Retinal pigment epithelial cell (primary cell): ENCODE results near the gene TOP2B.

ENCODE experiments used
- DNase-seq: peaks from one replicate; pipeline ENCODE4 v3.0.0-alpha.2; 2010; ENCODE audit warnings: low read depth
- H3K4me3 ChIP-seq: 2 replicates; pipeline ENCODE4 v1.5.1; 2011; ENCODE audit warnings: mild to moderate bottlenecking, low read length, control low read depth, moderate library complexity
- TF ChIP-seq, protein P1 (sequence below): conservative IDR thresholded peaks from 2 replicates; pipeline ENCODE4 v1.5.1; 2011; ENCODE audit warnings: low read depth, low read length, control low read depth, inconsistent platforms

TOP2B gene

DNA sequence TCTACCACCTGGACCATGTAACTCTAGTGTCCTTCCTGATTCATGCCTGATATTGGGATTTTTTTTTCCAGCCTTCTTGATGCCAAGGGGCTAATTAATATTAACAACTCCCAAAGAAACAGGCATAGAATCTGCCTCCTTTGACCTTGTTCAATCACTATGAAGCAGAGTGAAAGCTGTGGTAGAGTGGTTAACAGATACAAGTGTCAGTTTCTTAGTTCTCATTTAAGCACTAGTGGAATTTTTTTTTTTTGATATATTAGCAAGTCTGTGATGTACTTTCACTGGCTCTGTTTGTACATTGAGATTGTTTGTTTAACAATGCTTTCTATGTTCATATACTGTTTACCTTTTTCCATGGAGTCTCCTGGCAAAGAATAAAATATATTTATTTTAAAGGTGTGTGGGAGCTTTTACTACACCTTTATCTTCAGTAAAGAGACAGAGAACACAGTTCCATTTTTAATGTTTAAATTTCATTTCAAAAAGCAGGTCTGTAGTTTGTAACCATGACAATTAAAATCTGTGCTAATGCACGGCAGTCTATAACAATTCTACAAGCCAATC lies 67.1 kb downstream of the TOP2B start:
- DNase-seq: no peak
- TF ChIP-seq, protein P1, sequence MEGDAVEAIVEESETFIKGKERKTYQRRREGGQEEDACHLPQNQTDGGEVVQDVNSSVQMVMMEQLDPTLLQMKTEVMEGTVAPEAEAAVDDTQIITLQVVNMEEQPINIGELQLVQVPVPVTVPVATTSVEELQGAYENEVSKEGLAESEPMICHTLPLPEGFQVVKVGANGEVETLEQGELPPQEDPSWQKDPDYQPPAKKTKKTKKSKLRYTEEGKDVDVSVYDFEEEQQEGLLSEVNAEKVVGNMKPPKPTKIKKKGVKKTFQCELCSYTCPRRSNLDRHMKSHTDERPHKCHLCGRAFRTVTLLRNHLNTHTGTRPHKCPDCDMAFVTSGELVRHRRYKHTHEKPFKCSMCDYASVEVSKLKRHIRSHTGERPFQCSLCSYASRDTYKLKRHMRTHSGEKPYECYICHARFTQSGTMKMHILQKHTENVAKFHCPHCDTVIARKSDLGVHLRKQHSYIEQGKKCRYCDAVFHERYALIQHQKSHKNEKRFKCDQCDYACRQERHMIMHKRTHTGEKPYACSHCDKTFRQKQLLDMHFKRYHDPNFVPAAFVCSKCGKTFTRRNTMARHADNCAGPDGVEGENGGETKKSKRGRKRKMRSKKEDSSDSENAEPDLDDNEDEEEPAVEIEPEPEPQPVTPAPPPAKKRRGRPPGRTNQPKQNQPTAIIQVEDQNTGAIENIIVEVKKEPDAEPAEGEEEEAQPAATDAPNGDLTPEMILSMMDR: no peak
- H3K4me3 ChIP-seq: no peak overlapping the region

DNA sequence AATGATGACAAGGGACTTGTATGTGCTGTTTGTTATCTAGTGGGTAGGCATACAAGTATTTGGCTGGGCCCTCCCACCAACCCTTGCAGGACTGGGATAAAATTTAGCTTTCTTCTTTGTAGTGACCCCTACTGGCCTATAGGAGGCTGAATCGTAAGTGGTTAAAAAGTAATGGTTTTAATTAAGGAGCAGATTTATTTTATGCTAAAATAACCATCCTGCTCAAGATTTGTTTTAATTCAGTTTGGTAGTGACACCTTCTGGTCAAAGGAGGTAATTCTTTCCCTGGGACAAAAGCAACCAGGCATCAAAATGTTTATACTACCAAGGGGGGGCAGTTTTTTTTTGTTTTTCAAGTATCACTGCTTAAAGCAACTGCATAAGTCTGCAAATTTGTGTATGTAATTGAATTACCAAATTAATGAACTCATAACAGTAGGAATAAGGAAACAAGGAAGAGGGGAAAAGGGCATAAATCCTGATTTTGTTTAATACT lies 70.7 kb downstream of the TOP2B start:
- TF ChIP-seq, protein P1: peak; percentile 75
- peak; percentile 58 for DNase-seq
- H3K4me3 ChIP-seq: no peak overlapping the region

- TF ChIP-seq, protein P1: no peak
- H3K4me3 ChIP-seq: no peak overlapping the region
- no peak for DNase-seq
These were observed 71.7 kb downstream of the TOP2B start for GRCh38 chr3:25593001-25593400.

GRCh38 chr3:25592510-25592968 lies 72.2 kb downstream of the TOP2B start:
- peak; percentile 58 for DNase-seq
- no peak overlapping the region for H3K4me3 ChIP-seq
- TF ChIP-seq, protein P1: peak; percentile 65

DNA sequence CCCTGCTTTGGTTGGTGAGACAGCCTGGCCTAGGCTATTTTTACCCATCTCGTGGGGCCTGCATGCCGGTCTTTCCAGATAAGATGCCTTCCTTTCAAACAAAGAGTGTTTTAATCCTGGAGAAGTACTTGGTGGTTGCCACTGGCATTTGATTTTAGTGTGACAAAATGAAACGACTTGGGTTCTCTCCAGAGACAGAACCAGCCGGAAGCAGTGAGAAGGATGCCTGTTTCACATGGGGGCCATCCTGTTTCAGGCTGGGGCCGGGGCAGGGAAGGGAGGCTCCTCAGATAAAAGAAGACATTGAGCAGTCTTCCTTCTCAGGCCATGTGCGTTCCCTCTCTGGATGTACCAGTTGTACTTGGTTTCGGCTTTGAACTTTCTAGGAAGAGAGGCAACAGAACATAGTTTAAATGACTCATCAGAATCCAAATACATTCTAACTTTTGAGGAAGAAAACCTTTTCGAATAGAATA lies 74.9 kb downstream of the TOP2B start:
- TF ChIP-seq, protein P1: no peak
- no peak overlapping the region for H3K4me3 ChIP-seq
- no peak for DNase-seq

DNA sequence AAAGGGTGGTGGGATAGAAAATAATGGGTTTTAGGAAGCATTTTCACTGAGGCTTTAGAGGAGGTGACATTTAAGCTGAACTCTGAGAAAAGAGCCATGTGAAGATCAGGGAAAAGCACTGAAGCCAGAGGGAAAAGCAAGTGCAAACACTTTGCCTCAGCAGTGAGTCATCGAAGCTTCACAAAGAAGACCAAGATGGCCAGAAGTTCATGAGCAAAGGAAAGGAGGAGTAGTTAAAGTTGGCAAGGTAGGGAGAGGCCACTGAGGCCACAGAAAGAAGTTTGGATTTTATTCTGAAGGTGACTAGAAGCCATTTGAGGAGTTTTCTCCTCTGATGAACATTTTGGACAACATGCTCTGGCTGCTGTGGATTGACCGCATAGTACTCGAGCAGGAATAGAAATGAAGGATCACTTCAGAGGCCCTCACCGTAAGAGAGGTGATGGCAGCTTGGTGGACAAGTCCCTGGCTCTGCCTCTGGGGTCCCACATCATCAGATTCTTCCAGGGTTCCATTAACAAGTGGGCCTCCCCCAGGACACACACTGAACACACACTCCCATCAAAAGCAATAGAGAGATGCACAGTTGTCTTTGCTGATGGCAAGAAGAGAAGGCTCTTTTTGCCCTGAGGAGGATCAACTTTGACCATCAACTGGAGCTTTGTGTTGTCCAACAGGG lies 75.5 kb downstream of the TOP2B start:
- TF ChIP-seq, protein P1: no peak
- no peak for DNase-seq
- H3K4me3 ChIP-seq: no peak overlapping the region
